Endothelial cell of umbilical vein (primary cell): Measurements from ENCODE around the gene LPA. TPM values are rescaled to one million over a fixed set of nuclear protein-coding genes. Genes with fewer than 3 reads are reported as not detected.

Experiments
- BruUV-seq: library from RNA; stranded (reverse); fragments of 400-500 nt; replicated peaks from 2 replicates; lab custom pipeline; 2021; lab: Mats Ljungman, UMichigan
- CTCF ChIA-PET: fragments of 300-600, 350-600 bp; sonication (Branson Sonifier 250); formaldehyde crosslinking; loops from one replicate; lab custom pipeline; 2021; ENCODE audit warnings: antibody characterized with exemption, inconsistent platforms; lab: Charles Lee
- POLR2A ChIA-PET: fragments of 300-600, 350-600 bp; sonication (Branson Sonifier 250); formaldehyde crosslinking; loops from one replicate; lab custom pipeline; 2021; ENCODE audit warnings: antibody characterized with exemption, inconsistent platforms; lab: Charles Lee
- DNase-seq: peaks from one replicate; pipeline ENCODE4 v3.0.0-alpha.2; 2011; ENCODE audit warnings: low read depth, low spot score
- FAIRE-seq: peaks from 2 replicates; lab custom pipeline; 2011; peaks lifted over from hg19 to GRCh38; lab: Jason Lieb, UNC
- H2AFZ ChIP-seq: 2 replicates; pipeline ENCODE4 v1.6.0; 2012; ENCODE audit warnings: low read depth, low read length, control low read depth, inconsistent platforms
- H3K27ac ChIP-seq: 2 replicates; pipeline ENCODE4 v1.5.1; 2011; ENCODE audit warnings: low read depth, mild to moderate bottlenecking, control low read depth, low read length, moderate library complexity; ENCODE audit not compliant: insufficient read depth
- H3K27me3 ChIP-seq, 2 experiments: 2 replicates each; pipeline versions ENCODE4 v1.6.0 to v1.6.1; 2011; ENCODE audit warnings: low read length in 2 of 2, mixed read lengths in 1 of 2; ENCODE audit not compliant: control insufficient read depth in 2 of 2, insufficient read depth in 2 of 2
- H3K36me3 ChIP-seq, 2 experiments: 2 replicates in 1 of 2; 3 replicates in 1 of 2; pipeline ENCODE4 v1.5.1; 2011; ENCODE audit warnings: low read length in 2 of 2, mild to moderate bottlenecking in 1 of 2, moderate library complexity in 1 of 2; ENCODE audit not compliant: control insufficient read depth in 2 of 2, insufficient read depth in 2 of 2; ENCODE audit errors: extremely low read depth in 1 of 2
- H3K4me1 ChIP-seq: 3 replicates; pipeline ENCODE4 v1.5.1; 2011; ENCODE audit warnings: mild to moderate bottlenecking, low read length; ENCODE audit not compliant: control insufficient read depth, insufficient read depth; ENCODE audit errors: extremely low read depth
- H3K4me2 ChIP-seq: 2 replicates; pipeline ENCODE4 v1.6.1; 2011; ENCODE audit warnings: low read length, control low read depth, mixed read lengths; ENCODE audit not compliant: insufficient read depth
- H3K4me3 ChIP-seq, 3 experiments: fragments of 200-600 bp in 1 of 3; sonication (generic), shearing (Covaris generic) in 1 of 3; replicated peaks in 1 of 3; 2 replicates each; pipeline ENCODE4 v1.5.1; 2011 to 2016; ENCODE audit warnings: control low read depth in 3 of 3, low read length in 3 of 3, mild to moderate bottlenecking in 2 of 3, inconsistent platforms in 1 of 3, low read depth in 1 of 3, moderate library complexity in 1 of 3; ENCODE audit not compliant: insufficient read depth in 1 of 3
- H3K79me2 ChIP-seq: 2 replicates; pipeline ENCODE4 v1.6.0; 2012; ENCODE audit warnings: low read length, inconsistent platforms; ENCODE audit not compliant: control insufficient read depth, insufficient read depth
- H3K9ac ChIP-seq: replicated peaks from 2 replicates; pipeline ENCODE3; 2011; ENCODE audit warnings: low read length, control low read depth; ENCODE audit not compliant: insufficient read depth; ENCODE audit errors: extremely low read depth
- H3K9me1 ChIP-seq: replicated peaks from 3 replicates; pipeline ENCODE4 v1.6.0; 2011; ENCODE audit warnings: mild to moderate bottlenecking, low read length; ENCODE audit not compliant: control insufficient read depth, insufficient read depth; ENCODE audit errors: extremely low read depth
- H3K9me3 ChIP-seq: replicated peaks from 2 replicates; pipeline ENCODE4 v1.5.1; 2012; ENCODE audit warnings: low read length, inconsistent platforms; ENCODE audit not compliant: control insufficient read depth, insufficient read depth
- H4K20me1 ChIP-seq: replicated peaks from 2 replicates; pipeline ENCODE3; 2011; ENCODE audit warnings: mild to moderate bottlenecking, low read length; ENCODE audit not compliant: control insufficient read depth, insufficient read depth; ENCODE audit errors: extremely low read depth
- EZH2 ChIP-seq: IDR thresholded peaks from 2 replicates; pipeline ENCODE4 v1.6.1; 2012; ENCODE audit warnings: borderline replicate concordance, low read depth, mild to moderate bottlenecking, moderate library complexity, low read length, inconsistent platforms; ENCODE audit not compliant: severe bottlenecking
- FOS ChIP-seq: IDR thresholded peaks from 2 replicates; pipeline ENCODE4 v1.6.1; 2011; ENCODE audit warnings: mild to moderate bottlenecking, low read length, moderate library complexity, borderline replicate concordance; ENCODE audit not compliant: insufficient read depth
- GATA2 ChIP-seq: IDR thresholded peaks from 2 replicates; pipeline ENCODE4 v1.7.0; 2011; ENCODE audit warnings: low read depth, mild to moderate bottlenecking, moderate library complexity, mixed read lengths, low read length; ENCODE audit not compliant: insufficient read length, insufficient read depth
- JUN ChIP-seq: IDR thresholded peaks from 2 replicates; pipeline ENCODE4 v1.6.1; 2011; ENCODE audit warnings: borderline replicate concordance, low read depth; ENCODE audit not compliant: insufficient read length, insufficient read depth
- MYC ChIP-seq: IDR thresholded peaks from one replicate; pipeline ENCODE4 v1.6.1; 2011; ENCODE audit warnings: mild to moderate bottlenecking, low read depth, low read length
- POLR2A ChIP-seq: IDR thresholded peaks from 2 replicates; pipeline ENCODE4 v1.6.1; 2012; ENCODE audit warnings: low read depth, mild to moderate bottlenecking, control low read depth, low read length
- POLR2AphosphoS5 ChIP-seq: IDR thresholded peaks from 2 replicates; pipeline ENCODE4 v1.6.1; 2012; ENCODE audit warnings: low read depth, mild to moderate bottlenecking, control low read depth, low read length, moderate library complexity; ENCODE audit not compliant: insufficient read depth
- dilution Hi-C: fragments of 300-500 bp; cut with MboI; formaldehyde crosslinking; loops from one replicate; pipeline ENCODE4 v1.15.0; 2019; ENCODE audit warnings: low sequenced_read_pairs; ENCODE audit not compliant: extremely low pct_ligation_motif_present
- intact Hi-C: fragments of 100-400 bp; cut with micrococcal nuclease; formaldehyde crosslinking; loops from one replicate; pipeline ENCODE4 v1.10.0; 2022
- polyA plus RNA-seq, 4 experiments: library from polyadenylated mRNA; depleted of rRNA in 3 of 4; stranded (reverse) in 3 of 4; unstranded in 1 of 4; fragments of >200 nt; gene quantifications; 2 replicates each; pipeline versions ENCODE4 v1.2.1 to v1.2.3, GENCODE V29; 2011 to 2012; ENCODE audit warnings: missing spikeins in 1 of 4
- total RNA-seq: library from RNA; stranded (reverse); gene quantifications from 2 replicates; pipeline ENCODE4 v1.2.3, GENCODE V29; 2021
- TF ChIP-seq, protein P1 (sequence below), 2 donors: IDR thresholded peaks; 1 replicate in 1 of 2; 2 replicates in 1 of 2; pipeline ENCODE4 v1.5.1; 2011; ENCODE audit warnings: low read length in 2 of 2, mild to moderate bottlenecking in 2 of 2, moderate library complexity in 2 of 2, control low read depth in 1 of 2, inconsistent platforms in 1 of 2, low read depth in 1 of 2; ENCODE audit not compliant: insufficient read depth in 1 of 2; ENCODE audit errors: extremely low read depth in 1 of 2
- TF ChIP-seq, protein P2 (sequence below): IDR thresholded peaks from 2 replicates; pipeline ENCODE4 v1.6.1; 2011; ENCODE audit not compliant: insufficient read depth, insufficient read length

LPA gene
- total and polyA plus RNA-seq, 2 donors (not counting 3 experiments of a cell fraction or from before 2014, with no cell fraction given): not detected

GRCh38 chr6:160505970-160506369 lies 158.1 kb downstream of the LPA start:
- dilution Hi-C loops: no loop called here
- Histone ChIP-seq H2AFZ (no peak overlapping the region), H3K27ac (no peak overlapping the region), H3K4me1 (no peaks in the 10 kb centered on the region), H3K9me1 (no peaks in the 10 kb centered on the region), H3K36me3 (no peaks in the 10 kb centered on the region), H3K4me3 (no peak overlapping the region), H3K79me2 (no peaks in the 10 kb centered on the region), H4K20me1 (no peaks in the 10 kb centered on the region), H3K9ac (no peak overlapping the region), H3K27me3 (no peaks in the 10 kb centered on the region), H3K4me2 (no peak overlapping the region), H3K9me3 (peaks cover 1% of the 10 kb centered on the region)
- intact Hi-C loops: no loop called here
- CTCF ChIA-PET: interaction anchor here (2.3 kb wide), 1 partner anchor 14 kb away, joined by 6 read pairs; no protein-coding TSS in a partner anchor
- POLR2A ChIA-PET: no interaction called here
- no TSS peak for BruUV-seq
- TF ChIP-seq EZH2 (no peak), GATA2 (no peak), POLR2A (no peak), POLR2AphosphoS5 (no peak), FOS (no peak), JUN (no peak), MYC (no peak)
- TF ChIP-seq, protein P1, sequence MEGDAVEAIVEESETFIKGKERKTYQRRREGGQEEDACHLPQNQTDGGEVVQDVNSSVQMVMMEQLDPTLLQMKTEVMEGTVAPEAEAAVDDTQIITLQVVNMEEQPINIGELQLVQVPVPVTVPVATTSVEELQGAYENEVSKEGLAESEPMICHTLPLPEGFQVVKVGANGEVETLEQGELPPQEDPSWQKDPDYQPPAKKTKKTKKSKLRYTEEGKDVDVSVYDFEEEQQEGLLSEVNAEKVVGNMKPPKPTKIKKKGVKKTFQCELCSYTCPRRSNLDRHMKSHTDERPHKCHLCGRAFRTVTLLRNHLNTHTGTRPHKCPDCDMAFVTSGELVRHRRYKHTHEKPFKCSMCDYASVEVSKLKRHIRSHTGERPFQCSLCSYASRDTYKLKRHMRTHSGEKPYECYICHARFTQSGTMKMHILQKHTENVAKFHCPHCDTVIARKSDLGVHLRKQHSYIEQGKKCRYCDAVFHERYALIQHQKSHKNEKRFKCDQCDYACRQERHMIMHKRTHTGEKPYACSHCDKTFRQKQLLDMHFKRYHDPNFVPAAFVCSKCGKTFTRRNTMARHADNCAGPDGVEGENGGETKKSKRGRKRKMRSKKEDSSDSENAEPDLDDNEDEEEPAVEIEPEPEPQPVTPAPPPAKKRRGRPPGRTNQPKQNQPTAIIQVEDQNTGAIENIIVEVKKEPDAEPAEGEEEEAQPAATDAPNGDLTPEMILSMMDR (IDR thresholded peaks at IDR 0.05; ENCODE audit: extremely low read depth in 1 of 2, insufficient read depth in 1 of 2, low read depth in 1 of 2, low read length in 2 of 2): no peak
- TF ChIP-seq, protein P2, sequence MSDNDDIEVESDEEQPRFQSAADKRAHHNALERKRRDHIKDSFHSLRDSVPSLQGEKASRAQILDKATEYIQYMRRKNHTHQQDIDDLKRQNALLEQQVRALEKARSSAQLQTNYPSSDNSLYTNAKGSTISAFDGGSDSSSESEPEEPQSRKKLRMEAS: no peak
- FAIRE-seq (no peak), DNase-seq (no peak)
